Kidney (tissue), 14 donors: ENCODE results near the gene SPP2. TPM values are rescaled to one million over a fixed set of nuclear protein-coding genes. Genes with fewer than 3 reads are reported as not detected.

Experiments
- DNase-seq, 5 donors: peaks; one replicate each; pipeline ENCODE4 v3.0.0-alpha.2; 2013 to 2020
- FAIRE-seq: peaks from 2 replicates; lab custom pipeline; 2012; peaks lifted over from hg19 to GRCh38; lab: Jason Lieb, UNC
- H3K27ac ChIP-seq, 2 donors: one replicate each; pipeline ENCODE4 v1.7.0; 2013; ENCODE audit warnings: low read depth in 2 of 2, low read length in 2 of 2, inconsistent platforms in 1 of 2
- H3K27me3 ChIP-seq: one replicate; pipeline ENCODE4 v1.7.1; 2013; ENCODE audit warnings: low read length, inconsistent platforms; ENCODE audit not compliant: control insufficient read depth, insufficient read depth
- H3K36me3 ChIP-seq, 3 donors: one replicate each; pipeline versions ENCODE4 v1.7.0 to v1.7.1; 2013; ENCODE audit warnings: low read length in 3 of 3, control low read depth in 1 of 3, inconsistent platforms in 1 of 3; ENCODE audit not compliant: insufficient read depth in 3 of 3, control insufficient read depth in 2 of 3
- H3K4me1 ChIP-seq, 3 donors: one replicate each; pipeline versions ENCODE4 v1.7.0 to v1.7.1; 2013; ENCODE audit warnings: low read length in 3 of 3, inconsistent platforms in 1 of 3, low read depth in 1 of 3; ENCODE audit not compliant: control insufficient read depth in 2 of 3, insufficient read depth in 2 of 3
- H3K4me3 ChIP-seq, 3 donors: one replicate each; pipeline versions ENCODE4 v1.7.0 to v1.8.1; 2013; ENCODE audit warnings: low read length in 3 of 3, control low read depth in 1 of 3, inconsistent platforms in 1 of 3
- H3K9ac ChIP-seq, 3 donors: one replicate each; pipeline versions ENCODE4 v1.7.0 to v1.7.1; 2013; ENCODE audit warnings: low read length in 3 of 3, control low read depth in 1 of 3, inconsistent platforms in 1 of 3
- H3K9me3 ChIP-seq, 3 donors: one replicate each; pipeline versions ENCODE4 v1.7.0 to v1.7.1; 2013; ENCODE audit warnings: low read length in 3 of 3, control low read depth in 1 of 3, inconsistent platforms in 1 of 3; ENCODE audit not compliant: control insufficient read depth in 2 of 3, insufficient read depth in 1 of 3
- CTCF ChIP-seq: IDR thresholded peaks from 3 replicates; pipeline ENCODE4 v1.5.1; 2012; ENCODE audit warnings: mild to moderate bottlenecking, moderate library complexity, borderline replicate concordance; ENCODE audit not compliant: insufficient read depth; ENCODE audit errors: extremely low read depth
- intact Hi-C: fragments of 100-400 bp; cut with DNase I; formaldehyde crosslinking; loops from one replicate; pipeline ENCODE4 v1.11.1; 2022
- polyA plus RNA-seq: library from polyadenylated mRNA; stranded (reverse); fragments of 350-450 nt; fragmentation: Illumina TruSeq; extraction: RNeasy Lipid Tissue Mini Kit (QIAGEN cat#74804); gene quantifications from one replicate; pipeline ENCODE4 v1.2.3, GENCODE V29; 2014; ENCODE audit warnings: low read depth, low replicate concordance; ENCODE audit not compliant: insufficient read depth
- total RNA-seq: library from RNA; stranded (reverse); fragmentation: NEBNext Ultra II Directional; extraction: Animal tissue kit (Norgen Biotek cat#: 25700); gene quantifications from one replicate; pipeline ENCODE4 v1.2.1, GENCODE V29; 2021
- donor health status: control.
- donor health status: control.
- donor health status: control.
- donor health status: control.
- donor health status: control.
- donor health status: DM: yes; HTN: yes; CAD: no.
- donor health status: Normal renal cell carcinoma (clear cell type).

The SPP2 gene
- total and polyA plus RNA-seq, 2 donors from 2014 or later, result not detected

- no peaks in the 10 kb centered on the region for H3K27me3 ChIP-seq
- no peaks in the 10 kb centered on the region for H3K4me1 ChIP-seq
- H3K9me3 ChIP-seq, result no peaks in the 10 kb centered on the region
- no peaks in the 10 kb centered on the region for H3K36me3 ChIP-seq
- H3K4me3 ChIP-seq, result no peak overlapping the region
- FAIRE-seq (no peak), DNase-seq (no peak)
- H3K9ac ChIP-seq, result no peak overlapping the region
- no peak overlapping the region for H3K27ac ChIP-seq
- intact Hi-C loops, result no loop called here
- TF ChIP-seq CTCF, result no peak
These were observed 12.3 kb upstream of the SPP2 start for GRCh38 chr2:234038076-234038802.

GRCh38 chr2:234044157-234044556, 6.3 kb upstream of the SPP2 start:
- Histone ChIP-seq H3K4me3 (no peak overlapping the region), H3K4me1 (no peaks in the 10 kb centered on the region), H3K9me3 (no peaks in the 10 kb centered on the region), H3K27ac (no peak overlapping the region), H3K27me3 (no peaks in the 10 kb centered on the region), H3K9ac (no peak overlapping the region), H3K36me3 (no peaks in the 10 kb centered on the region)
- intact Hi-C loops, result no loop called here
- no peak for TF ChIP-seq CTCF
- DNase-seq (no peak), FAIRE-seq (no peak)

GRCh38 chr2:234046521-234046920, 4.0 kb upstream of the SPP2 start:
- Histone ChIP-seq H3K4me1 (no peaks in the 10 kb centered on the region), H3K9me3 (no peaks in the 10 kb centered on the region), H3K9ac (no peak overlapping the region), H3K27ac (no peak overlapping the region), H3K36me3 (no peaks in the 10 kb centered on the region), H3K4me3 (no peak overlapping the region), H3K27me3 (no peaks in the 10 kb centered on the region)
- DNase-seq (no peak), FAIRE-seq (no peak)
- intact Hi-C loops, result no loop called here
- no peak for TF ChIP-seq CTCF

- H3K27ac ChIP-seq, result no peak overlapping the region
- no peak overlapping the region for H3K4me3 ChIP-seq
- intact Hi-C loops, result no loop called here
These were observed 3.1 kb upstream of the SPP2 start for GRCh38 chr2:234047361-234047760.

More at GRCh38 chr2:234047361-234047760, 3.1 kb upstream of the SPP2 start:
- no peaks in the 10 kb centered on the region for H3K4me1 ChIP-seq
- no peaks in the 10 kb centered on the region for H3K36me3 ChIP-seq
- H3K27me3 ChIP-seq, result no peaks in the 10 kb centered on the region
- no peaks in the 10 kb centered on the region for H3K9me3 ChIP-seq
- FAIRE-seq (no peak), DNase-seq (no peak)
- TF ChIP-seq CTCF, result no peak
- no peak overlapping the region for H3K9ac ChIP-seq
